Activated CD4-positive, alpha-beta T cell treated with anti-CD3 and anti-CD28 coated beads, Interleukin-2, Interleukin-4, amounts not matched to agents 100 ng/mL and 50 ng/mL, durations not matched to agents 16 hours and 8 hours (primary cell): ENCODE data around the gene C20orf204.

Experiments used
- DNase-seq: peaks from one replicate; pipeline ENCODE4 v3.0.0-alpha.2; 2020; ENCODE audit warnings: low spot score

C20orf204 gene

GRCh38 chr20:64072498-64073063, 36.6 kb downstream of the C20orf204 start:
- no peak for DNase-seq

DNA sequence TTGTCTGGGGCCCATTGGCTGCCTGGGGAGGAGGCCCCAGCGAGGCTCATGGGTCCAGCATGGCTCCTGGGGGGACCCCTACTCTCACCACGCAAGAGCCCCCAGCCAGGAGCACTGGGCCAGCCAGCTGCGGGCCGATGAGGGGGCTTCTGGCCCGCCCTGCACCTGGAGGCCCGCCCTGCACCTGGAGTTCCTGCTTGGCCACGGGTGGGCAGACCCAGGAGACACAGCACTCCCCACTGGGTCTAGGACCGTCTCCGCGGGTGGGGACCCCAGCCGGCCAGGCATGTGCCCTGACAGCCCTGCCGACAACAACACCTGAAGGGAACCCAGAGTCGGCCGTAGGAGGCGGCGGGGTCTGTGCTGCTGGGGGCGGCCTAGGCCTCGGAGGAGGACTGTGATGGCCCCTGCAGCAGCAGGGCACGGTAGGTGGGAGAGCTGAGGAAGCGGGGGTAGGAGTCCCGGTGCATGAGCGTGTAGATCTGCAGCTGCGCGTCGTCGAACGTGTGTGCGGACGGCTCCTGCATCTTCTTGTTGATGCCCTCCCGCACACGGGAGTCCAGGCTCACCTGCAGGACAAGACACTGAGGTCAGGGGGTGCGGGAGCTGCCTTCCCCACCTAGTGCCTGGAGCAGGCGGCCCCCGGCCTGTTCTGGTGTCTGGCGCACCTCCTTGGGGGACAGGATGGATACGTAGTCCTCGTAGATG, 37.6 kb downstream of the C20orf204 start:
- DNase-seq: no peak

GRCh38 chr20:64074184-64074789, 38.3 kb downstream of the C20orf204 start:
- DNase-seq: no peak

GRCh38 chr20:64074963-64075362, 39.0 kb downstream of the C20orf204 start:
- no peak for DNase-seq

DNA sequence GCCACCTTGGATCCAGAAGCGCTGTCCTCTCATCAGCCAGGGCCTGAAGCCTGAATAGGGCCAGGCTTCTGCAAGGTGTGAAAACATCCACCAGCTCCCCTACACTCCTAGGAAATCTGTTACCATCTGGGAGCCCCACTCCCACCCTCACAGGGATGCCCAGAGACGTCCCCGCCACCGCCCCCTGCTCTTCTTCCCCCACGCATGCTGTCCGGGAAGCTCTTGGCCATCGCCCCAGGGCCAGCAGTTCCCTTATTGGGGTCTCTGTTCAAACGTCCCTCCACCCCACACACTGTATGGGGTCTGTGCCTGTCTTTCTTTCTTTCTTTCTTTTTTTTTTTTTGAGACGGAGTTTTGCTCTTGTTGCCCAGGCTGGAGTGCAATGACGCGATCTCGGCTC, 39.6 kb downstream of the C20orf204 start:
- DNase-seq: no peak

GRCh38 chr20:64076061-64076997, 40.3 kb downstream of the C20orf204 start:
- DNase-seq: no peak

- DNase-seq: peak; percentile 57
Measured at GRCh38 chr20:64077094-64077493, 41.1 kb downstream of the C20orf204 start.

GRCh38 chr20:64077541-64077875, 41.5 kb downstream of the C20orf204 start:
- no peak for DNase-seq

- DNase-seq: peak; percentile 65
Measured at GRCh38 chr20:64077876-64078551, 42.0 kb downstream of the C20orf204 start.

DNA sequence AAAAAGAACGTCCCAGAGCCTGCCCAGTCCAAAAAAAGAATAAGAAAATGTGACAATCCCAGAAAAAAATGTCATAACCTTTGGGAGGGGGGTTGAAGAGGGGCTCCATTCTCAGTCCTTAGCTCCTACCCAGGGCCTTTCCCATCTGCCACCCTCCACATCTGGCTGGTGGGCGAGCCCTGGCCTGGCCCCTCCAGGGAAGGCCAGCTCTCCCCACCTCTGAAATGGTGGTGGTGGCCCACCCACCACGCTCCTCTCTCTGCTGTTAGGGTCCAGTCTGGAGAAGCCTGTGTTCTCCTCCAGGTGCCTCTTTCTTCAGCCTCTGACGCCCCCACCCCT, 42.9 kb downstream of the C20orf204 start:
- DNase-seq: no peak

DNA sequence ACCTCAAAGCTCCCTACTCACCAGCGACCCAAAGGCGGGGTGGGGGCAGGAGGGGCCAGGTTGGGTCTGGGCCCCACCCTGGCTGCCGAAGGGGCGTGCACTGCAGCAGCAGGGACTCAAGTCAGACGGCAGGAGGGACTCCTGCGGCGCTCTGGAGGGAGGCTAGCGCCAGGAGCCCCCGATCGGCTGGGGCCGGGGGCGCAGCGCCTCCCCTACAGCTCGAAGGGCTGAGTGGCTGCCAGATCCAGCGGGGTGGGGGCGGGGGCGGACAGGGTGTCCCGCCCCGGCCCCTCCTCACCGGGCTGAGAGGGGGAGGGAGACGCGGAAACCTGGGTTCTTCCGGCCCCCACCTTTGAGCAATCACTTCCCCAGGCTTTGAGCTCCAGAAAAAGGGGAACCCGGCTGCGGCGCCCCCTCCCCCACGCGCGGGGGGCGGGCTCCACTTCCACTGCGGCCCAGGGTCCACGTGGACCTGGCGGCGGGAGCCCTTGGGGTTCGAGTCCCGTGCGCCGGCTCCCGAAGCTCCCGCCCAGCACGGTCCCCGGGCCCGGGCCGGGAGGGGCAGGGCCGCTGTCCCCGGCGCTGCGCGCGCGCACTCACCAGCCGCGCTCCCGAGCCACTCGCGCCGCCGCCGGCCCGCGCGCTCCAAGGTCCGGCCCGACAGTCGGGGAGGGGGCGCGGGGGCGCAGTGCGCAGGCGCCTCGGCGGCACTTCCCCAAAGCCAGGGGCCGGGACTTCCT, 43.5 kb downstream of the C20orf204 start, which contains the start of gene RGS19:
TSS of gene RGS19 (minus strand) at position 246 of the 740 bp plus-strand sequence. CDS start 2,632 bp downstream, outside the sequence.
- DNase-seq: peak; percentile 75

DNA sequence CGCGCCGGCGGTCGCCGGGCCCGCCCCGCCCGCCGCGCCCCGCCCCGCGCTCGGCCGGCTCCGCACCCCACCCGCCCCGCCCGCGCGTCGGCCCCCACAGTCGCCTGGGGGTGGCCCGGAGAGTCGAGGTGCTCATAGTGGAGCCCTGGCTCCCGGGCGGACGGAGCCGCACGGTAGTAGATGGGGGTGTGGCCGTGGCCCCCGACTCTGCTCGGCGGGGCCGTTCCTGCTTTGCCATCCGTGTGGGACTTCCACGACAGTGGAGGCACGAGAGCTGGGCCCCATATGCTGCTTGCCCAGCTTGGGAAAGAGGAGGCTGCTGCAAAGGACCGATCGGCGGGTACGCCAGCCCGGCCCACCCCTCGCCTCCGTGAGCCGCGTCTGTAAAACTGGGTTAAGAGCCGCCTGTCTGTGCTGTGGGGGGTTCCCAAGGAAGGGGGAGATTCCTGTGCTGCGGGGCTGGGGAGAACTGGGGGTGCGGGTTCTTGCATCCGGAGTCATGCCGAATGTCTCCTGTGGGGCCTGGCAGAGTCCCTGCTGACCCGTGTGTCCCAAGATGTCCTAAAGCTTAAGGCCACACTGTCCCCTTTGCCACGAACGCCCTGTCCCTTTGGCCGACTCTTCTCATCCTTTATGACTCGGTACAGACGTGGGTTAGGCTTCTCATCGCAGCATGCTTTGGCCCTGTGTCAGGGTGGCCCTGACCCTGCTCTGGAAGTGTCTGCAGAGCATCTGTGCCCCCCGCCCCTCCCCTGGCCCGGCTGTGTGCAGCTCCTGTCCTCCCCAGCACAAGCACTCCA, 44.2 kb downstream of the C20orf204 start, which contains the start of gene OPRL1:
TSS of gene OPRL1 (plus strand) at position 70 of the 800 bp plus-strand sequence. CDS start 12,639 bp downstream, outside the sequence.
- DNase-seq: no peak

- DNase-seq: no peak
Measured at GRCh38 chr20:64080813-64081623, 45.0 kb downstream of the C20orf204 start.

- DNase-seq: no peak
Measured at GRCh38 chr20:64081624-64081964, 45.6 kb downstream of the C20orf204 start.

GRCh38 chr20:64082126-64082731, 46.2 kb downstream of the C20orf204 start:
- DNase-seq: no peak

DNA sequence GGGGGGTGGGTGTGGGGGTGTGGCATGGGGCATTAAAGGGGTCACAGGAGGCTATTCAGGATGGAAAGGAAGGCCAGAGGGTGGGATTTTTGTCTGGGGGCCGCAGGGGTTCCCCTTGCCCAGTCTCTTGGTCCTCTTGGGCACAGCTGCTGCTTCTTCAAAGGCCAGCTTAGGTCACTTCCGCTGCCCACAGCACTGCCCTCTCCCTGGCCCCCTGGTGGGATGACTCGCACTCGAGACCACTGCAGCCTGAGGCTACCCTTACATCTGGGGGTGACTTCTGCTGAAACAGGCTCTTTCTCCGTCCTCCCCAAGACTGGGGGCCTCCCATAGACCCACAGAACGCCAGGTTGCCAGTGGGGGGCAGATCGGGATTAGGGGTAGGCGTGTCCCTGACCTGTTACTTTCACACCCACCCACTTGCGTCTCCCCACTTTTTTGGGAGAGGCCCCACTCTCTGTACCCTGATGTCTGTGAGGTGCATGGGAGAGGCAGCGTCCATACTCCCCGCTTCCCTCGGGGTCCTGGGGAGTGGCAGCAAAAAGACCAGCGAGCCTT, 46.9 kb downstream of the C20orf204 start:
- no peak for DNase-seq

DNA sequence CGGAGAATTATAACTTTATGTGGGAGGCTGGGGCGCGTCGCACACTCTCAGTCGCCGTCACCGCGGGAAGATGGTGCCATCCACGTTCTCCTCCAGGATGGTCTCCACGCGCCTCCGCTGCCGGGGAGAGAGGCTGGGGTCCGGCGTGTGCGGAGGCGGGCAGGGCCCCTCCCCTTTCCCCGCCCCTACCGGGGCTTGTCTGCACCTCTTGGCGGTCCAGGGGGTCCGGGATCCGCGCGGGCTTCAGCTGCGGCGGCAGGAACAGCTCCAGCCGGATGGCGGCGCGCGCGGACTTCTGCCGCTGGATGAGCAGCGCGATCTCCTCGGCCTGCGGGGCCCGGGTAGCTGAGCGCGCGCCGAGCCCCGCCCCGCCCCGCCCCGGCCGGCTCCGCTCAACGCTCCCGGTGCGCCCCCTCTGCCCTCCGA, 47.4 kb downstream of the C20orf204 start:
- DNase-seq: peak; percentile 67

DNA sequence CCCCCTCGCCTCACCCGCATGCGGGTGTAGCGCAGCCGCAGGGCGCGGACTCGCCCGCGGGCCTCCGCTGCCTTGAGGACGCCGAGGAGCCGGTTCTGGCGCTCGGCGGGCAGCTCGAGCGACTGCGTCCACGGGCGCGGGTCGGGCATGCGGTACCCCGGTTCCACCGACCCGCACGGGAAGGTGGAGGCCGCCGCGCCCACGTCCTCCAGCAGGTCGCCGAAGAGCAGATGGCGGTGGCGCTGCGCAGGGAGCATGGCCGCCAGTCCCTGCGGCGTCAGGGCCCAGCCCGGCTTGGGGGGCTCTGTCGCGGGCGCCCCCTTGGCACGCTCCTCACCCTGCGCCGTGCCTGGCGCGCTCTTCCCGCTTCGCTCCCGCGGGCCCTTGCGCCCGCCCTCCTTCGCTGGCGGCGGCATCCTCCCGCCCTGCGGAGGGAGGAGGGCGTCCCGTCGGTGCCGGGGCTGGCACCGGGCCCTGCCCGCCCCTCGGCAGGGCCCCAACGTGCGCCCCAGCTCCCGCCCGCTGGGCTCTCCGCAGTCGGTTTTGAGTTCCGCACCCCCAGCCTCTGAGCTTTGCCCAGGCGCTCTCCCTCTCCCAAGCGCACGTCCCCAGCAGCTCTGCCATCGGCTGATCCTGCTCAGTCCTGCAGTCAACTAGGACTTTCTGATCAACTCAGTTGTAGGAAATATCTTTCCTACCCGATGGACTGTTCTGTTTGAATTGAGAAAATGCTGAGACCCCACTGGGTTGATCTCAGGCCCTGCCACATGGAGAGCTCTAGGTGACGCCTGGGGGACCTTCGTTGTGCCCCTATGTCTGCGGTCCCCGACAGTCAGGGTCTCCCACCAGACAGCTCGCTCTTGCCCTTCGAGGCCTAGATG, 48.1 kb downstream of the C20orf204 start, which contains the start of gene LKAAEAR1:
TSS of gene LKAAEAR1 (minus strand) at position 595 of the 881 bp plus-strand sequence. CDS start at position 416, 179 bp downstream.
- DNase-seq: no peak
